ENCODE measurements around the gene LEPR.

DNA sequence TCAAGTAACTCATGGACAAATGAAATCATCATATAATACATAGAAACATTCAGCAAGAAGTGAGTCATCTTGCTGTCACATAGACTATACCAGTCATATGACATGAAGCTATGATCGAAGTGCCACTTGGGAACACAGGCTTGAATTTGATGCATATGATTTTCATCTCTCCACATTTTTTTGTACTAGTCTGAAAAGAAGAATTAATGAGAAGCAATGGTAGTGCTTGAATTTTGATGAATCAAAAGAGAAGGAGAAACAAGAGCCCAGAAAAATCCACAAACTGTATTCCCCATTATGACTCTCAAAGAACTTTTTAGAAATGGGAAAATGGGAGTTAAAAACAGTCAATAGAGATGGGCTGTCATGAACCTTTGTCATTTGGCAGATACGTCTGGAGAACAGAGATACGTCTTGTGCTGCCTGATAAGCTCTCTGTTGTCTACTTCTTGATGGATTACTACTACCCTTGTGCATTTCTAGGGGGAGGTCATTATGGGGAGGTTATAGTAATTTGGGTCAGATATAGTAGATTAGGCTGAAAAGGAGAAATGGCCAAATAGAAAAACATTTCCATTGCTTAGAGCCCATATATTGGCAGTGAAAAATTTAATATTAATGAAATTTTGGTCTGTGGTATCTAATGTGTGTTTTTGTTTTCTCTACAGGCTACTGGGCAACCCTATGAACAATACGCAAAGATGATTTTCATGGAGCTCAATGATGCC is 8.0 kb upstream of the LEPR start:
- TF ChIP-seq, protein P1, sequence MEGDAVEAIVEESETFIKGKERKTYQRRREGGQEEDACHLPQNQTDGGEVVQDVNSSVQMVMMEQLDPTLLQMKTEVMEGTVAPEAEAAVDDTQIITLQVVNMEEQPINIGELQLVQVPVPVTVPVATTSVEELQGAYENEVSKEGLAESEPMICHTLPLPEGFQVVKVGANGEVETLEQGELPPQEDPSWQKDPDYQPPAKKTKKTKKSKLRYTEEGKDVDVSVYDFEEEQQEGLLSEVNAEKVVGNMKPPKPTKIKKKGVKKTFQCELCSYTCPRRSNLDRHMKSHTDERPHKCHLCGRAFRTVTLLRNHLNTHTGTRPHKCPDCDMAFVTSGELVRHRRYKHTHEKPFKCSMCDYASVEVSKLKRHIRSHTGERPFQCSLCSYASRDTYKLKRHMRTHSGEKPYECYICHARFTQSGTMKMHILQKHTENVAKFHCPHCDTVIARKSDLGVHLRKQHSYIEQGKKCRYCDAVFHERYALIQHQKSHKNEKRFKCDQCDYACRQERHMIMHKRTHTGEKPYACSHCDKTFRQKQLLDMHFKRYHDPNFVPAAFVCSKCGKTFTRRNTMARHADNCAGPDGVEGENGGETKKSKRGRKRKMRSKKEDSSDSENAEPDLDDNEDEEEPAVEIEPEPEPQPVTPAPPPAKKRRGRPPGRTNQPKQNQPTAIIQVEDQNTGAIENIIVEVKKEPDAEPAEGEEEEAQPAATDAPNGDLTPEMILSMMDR (IDR thresholded peaks at IDR 0.05): no peak
- TF ChIP-seq POLR2AphosphoS5 (IDR thresholded peaks at IDR 0.05) (no peak), POLR2A (IDR thresholded peaks at IDR 0.05) (no peak), EP300 (IDR thresholded peaks at IDR 0.05) (no peak)
